Dedifferentiated amniotic fluid mesenchymal stem cell (primary cell): ENCODE results near the gene ZNF277.

Experiments used
- DNase-seq: peaks from one replicate; pipeline ENCODE4 v3.0.0-alpha.2; 2016; ENCODE audit errors: extremely low spot score

ZNF277 gene

DNA sequence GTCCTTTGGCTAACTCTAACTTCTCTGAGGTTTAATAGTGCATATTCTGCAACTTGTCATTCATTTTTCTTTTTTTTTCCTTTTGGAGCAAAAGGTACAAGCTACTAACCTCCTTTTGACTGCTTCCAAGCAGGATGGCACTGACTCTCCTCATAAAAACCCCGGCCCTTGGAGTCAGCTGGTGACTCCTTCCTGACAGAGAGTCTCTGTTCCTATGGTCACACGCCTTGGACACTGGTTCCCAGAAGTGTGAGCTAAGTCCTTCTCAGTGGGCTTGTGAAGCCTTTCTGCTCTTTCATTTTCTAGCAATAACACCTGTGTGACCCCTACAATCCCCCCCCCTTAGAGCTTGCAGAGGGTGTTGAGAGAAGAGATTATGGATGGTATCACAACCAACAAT is 22.0 kb upstream of the ZNF277 start:
- DNase-seq: no peak

DNA sequence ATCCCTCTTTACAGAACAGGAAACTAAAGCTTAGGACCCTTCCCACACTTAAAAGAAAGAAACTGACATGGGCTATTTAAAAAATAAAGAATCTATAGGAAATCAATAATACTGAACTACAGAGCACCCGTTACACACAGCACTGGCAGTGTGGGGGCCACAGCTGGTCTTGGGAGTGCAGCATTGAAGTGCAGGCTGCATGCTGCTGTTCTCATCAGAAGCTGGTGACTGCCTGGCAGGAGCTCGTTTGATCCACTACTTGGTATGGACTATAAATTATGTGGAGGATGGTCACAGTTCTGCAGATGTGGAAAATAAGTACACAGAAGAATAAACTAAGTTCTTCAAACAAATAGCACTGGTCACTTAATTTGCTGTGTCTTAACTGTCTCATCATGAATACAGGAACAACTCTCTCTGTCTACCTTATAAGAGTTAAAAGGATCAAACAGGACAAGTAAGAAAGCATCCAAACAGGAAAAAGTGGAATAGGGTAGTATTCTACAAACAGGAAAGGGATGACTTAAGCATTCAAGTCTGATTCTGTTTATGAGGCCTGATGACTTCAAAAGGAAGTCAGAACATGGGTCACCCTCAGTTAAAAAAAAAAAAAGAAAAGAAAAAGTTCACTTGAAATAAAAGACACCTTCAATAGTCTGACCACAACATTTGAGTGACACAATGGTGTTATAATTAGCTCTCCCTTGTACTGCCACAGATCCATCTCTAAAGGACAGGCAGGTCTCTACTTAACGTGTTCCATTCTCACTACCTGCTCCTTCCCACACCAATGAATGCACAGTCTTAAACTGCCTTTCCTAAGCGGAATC is 21.3 kb upstream of the ZNF277 start:
- DNase-seq: no peak

DNA sequence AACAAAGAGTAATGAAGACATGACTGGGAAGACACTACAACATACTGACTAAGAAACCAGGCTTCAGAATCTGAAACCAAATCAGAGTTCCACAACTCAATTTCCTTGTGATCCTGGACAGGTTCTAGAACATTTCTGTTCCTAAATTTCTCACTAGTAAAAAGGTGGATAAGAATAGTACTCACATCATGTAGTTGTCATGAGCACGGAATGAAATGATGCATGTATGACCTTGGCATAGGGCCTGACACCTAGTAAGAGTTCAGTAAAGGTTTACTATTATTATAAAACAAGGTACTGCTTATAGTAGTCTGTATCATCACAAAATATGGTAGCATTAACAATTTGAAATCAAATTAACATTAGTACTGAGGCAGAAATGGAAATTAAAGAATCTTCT is 20.2 kb upstream of the ZNF277 start:
- no peak for DNase-seq

DNA sequence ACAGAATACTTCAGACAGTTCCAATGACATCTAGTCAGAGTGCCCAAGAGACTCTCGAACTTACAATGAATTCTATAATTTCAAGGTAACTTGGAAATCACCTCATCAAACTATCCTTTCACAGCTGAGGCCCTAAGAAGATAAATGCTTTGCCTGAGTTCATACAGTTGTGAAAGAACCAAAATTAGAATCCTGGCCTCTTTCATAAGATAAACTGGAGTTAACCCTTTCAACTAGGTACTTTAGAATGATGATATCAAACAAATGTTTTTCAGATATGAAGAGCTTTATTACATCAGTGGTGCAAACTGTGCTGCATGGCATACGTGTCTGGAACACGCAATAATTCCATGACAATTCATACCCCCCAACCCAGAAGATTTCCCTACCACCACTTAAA is 18.2 kb upstream of the ZNF277 start:
- no peak for DNase-seq

DNA sequence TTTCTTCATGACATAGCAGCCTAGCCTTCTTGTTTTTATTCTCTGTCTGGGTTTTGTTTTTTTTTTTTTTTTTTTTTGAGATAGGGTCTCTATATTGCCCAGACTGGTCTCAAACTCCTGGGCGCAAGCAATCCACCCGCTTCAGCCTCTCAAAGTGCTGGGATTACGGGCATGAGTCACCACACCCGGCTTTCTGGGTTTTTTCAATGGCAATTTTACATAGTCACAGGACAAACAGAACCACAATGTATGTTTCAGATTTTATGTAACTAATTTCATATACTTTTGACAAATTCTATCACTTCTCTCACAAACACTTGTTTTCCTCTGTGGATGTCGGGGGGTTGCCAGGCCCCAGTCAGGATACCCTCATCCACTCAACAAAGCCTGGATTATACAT is 16.8 kb upstream of the ZNF277 start:
- DNase-seq: no peak

DNA sequence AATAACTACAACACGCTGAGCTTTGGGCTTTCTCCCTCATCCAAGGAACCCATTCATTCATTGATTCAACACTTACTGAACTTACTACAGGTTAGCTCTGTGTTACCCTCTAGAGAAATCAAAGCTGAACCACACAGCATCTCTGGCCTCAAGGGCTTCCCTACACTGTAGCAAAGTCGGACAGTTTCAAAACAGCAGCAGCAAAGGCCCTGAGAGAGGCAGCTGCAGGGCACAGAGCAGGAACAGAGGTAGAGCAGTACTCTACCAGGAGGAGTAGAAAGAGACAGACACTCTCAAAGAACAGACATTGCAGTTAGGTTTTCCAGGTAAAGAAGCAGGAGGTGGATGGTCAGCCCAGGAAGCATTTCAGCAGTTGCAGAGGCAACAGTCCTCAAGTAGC is 16.4 kb upstream of the ZNF277 start:
- DNase-seq: no peak

DNA sequence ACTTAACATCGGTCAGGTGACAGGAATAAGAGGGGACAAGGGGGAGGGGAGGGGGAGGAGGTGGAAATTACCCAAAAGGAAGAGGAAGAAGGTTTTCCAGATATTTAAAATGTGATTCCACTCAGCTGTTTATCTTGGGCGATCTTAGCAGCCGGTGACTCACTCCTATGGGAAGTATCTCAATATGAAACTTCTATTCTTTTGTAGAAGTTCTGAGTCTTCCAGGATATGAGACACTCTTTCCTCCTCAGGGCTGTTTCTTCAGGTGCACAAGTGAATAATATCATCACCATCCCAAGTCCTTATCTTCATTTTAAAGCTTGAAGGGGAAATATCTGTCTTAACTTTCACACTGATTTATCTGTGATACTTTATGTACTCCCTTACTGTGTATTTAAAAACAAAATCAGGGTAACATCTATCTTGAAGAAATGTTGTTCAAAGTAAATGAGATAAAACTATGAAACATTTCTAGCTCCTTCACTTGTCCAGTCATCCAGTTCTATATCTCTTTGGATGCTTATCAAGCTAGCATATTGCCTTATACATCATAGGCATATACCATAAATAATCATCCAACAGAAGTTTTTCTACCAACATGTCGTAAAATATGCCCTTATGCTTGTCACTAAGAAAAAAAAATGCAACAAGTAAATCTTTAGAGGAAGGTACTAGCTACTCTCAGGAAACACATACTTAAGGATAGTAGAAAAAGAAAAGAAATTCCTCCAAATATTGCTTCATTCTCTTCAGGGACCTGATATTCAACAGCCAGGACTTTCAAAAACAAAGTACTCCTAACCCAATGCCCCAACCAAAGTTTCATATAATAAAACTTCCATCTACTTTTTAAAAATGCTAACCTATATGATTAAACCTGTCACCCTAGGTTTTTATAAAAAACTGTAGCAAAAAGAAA is 14.0 kb upstream of the ZNF277 start:
- peak; percentile 52 for DNase-seq

DNA sequence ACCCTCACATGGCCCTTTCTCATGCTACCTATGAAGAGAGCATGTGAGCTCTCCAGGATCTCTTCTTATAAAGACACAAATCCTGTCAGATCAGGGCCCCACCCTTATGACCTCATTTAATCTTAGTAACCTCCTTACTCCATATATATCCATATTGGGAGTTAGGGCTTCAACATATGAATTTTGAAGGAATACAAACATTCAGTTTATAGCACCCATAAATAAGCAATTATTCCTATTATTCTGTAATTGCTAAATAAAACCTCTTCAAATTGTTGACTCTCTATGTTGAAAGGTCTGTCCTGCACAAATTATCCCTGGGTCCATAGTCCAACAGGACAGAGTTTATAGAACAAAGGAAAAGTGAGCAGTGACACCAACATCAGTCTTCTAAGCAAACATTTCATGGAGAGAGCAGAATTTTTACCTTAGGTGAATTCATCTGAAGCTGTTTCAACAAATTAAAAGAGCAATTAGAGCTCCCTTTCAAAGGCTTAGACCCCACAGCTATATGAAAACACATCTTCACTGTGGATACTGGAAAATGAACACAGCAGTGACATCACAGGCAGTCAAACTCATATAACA is 12.5 kb upstream of the ZNF277 start:
- no peak for DNase-seq

DNA sequence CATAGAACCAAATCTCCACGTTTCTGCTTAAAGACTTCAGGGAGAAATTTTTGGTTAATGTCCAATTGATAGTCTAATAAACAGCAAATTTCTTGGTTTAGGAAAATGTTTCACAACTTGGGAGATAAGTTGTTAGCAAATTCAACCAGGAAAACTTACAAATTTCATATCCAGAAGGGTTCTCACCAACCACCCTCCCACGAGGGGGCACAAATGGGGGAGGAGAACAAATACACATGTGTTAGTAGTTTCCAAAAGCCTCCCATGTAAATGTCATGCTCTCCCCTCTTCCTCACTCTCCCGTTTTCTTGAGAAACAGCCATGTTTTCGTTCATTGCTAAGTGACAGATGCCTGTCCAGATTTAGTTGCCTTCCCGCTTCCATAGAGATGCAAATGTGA is 10.8 kb upstream of the ZNF277 start:
- DNase-seq: no peak

DNA sequence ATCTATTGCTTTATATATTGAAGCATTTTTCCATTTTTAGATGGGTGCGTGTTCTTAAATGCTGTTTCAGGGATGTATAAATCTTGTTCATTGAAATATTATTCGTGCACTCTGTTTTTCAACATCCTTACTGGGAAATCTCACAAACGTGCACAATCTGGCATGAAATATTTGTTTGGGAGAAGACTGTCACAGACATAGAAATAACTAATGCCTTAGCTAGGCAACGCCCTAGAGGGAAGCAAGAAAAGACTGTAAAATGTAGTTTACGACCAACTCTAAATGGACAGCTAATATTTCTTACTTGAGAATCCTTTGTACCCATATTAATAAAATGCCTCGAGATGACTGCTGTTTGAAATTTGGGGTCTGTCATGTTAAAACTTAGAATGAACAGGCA is 9.2 kb upstream of the ZNF277 start:
- no peak for DNase-seq

DNA sequence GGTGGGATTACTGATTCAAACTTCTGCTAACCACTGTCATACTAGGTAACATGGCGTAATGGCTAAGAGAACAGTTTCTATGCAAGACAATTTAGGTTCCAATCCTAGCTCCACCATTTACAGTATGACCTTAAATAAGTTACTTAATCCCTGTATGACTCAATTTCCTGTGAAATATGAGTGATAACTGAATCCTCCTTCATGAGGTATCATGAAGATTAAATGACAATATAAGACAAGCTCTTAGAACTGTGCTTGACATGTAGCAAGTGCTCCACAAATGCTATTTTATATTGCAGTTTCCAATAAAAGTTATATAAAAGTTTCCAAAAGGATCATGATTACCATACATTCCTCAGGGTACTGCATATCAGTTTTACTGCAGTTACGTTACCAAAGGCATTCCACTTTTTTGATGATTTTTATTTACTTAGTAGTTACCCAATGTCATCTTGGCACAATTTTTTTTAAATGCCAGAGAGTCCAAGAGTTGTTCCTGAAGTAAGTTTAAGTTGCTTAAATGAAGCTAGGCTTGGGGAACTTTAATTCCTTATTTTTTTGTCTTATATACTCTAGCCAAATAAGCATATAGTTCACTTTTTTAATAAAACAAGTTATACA is 7.3 kb upstream of the ZNF277 start:
- peak; percentile 40 for DNase-seq

DNA sequence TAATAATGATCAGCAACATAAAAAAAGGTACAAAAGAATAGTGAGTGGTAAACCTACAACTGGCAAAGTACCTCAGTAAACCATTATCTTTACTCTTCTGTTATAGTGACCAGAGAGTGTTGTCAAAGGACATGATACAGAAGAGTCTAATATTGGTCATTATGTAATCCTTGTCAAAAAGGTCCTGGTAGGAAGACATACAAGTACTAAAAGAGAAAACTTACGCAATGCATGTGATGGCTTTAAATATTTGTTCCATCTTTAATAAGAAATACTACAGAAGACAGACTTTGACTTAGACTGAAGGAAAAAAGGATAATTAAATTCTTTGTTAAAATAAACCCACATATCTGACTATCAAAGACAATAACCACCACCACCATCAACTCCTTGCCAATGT is 6.8 kb upstream of the ZNF277 start:
- DNase-seq: no peak

DNA sequence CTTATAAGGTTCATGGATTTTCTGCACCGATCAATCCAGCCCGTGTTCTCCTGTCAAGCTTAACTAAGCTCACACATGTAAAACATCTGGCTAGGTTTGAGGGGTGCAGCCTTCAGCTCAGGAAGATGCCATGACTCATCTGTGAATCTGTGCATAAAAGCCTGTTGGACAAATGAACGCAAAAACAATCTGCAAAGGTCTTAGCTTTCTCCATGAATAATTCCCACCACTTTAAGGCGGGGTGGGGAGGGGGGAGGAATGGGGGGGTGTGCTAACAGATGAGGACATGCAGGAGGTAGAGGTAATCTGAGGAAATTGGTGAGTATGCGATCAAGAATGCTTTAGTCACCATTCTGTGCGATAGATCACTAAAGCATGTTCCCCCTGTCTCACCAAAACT is 5.1 kb upstream of the ZNF277 start:
- no peak for DNase-seq

DNA sequence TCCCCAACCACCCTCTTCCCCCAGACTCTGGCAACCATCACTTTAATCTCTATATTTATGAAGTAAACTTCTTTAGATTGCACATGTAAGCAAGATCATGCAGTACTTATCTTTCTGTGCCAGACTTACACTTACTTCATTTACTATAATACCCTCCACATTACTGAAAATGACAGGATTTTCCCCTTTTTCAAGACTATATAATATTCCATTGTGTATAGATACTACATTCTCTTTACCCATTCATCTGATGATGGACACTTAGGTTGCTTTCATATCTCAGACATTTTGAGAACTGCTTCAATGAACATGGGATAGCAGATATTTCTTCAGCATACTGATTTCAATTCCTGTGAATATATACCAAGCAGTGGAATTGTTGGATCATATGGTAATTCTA is 4.7 kb upstream of the ZNF277 start:
- DNase-seq: no peak

DNA sequence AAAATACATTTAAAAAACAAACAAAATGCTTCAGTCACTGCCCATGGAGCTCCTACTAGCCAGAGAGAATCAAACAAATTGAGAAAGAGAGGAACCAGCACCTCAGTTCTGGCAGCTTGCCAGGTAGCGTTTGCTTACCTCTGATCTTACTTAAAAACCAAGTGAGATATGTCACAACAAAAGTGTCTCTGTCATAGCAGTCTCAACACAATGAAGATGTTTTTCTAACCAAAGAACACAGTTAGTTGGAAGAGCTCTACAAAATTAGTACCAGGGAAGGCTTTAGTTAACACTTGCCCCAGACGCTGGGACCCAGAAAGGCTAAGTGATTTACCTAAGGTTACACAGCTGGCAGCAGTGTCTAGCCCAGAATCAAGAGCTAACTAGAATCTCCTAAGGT is 3.7 kb upstream of the ZNF277 start:
- DNase-seq: no peak

DNA sequence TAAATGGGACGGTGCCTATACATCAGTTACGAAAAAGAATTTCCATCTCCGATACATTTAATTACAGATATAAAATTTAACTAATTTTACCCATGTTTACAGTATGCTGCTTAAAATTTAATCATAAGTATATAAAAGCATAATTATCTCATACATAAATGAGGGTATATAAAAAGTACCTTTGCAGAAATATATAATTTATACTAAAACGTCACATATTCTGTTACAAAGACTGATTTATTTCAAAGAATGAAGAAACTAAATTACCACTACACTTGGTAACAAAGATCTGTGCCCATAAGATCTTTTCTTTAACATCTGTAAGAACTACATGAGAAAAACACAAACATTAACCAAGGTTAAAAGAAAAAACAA is 3.1 kb upstream of the ZNF277 start:
- DNase-seq: no peak

DNA sequence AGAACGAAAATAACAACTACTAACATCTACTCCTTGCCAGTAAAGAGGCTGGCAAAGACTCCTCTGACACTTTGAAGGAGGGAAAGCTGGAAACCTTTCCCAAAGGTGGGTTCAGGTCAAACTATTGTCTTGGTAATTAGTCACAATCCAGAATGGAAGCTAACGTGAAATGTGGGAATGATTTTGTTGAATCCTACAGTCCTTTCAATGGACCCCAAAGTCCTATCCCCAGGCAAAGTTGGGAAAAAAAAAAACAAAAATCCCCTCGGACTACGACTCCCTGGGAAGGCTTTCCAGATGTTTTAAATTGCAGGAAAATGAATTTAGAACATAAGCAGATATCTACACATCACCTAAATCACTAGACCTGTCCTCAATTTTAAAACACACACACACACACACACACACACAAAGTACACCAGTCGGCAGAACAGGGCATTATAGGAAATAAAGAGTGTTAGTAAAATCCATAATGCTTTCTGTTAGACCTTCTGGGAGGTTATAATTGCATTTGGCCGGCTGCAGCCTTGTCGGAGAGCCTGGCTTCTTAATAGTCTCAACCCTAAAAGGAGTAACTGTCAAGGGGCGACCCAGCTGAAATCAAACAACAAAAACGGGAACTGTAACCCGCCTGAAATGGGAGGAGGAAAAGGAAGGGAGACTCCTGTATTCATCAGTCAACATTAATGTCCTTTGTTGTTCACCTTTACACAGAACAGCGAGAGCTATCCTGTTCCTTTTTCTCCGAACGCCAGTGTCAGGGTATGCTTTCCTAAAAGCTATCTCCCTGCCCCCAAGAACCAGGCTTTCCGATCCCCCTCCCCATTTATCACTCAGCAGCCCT is 1.8 kb upstream of the ZNF277 start:
- no peak for DNase-seq

DNA sequence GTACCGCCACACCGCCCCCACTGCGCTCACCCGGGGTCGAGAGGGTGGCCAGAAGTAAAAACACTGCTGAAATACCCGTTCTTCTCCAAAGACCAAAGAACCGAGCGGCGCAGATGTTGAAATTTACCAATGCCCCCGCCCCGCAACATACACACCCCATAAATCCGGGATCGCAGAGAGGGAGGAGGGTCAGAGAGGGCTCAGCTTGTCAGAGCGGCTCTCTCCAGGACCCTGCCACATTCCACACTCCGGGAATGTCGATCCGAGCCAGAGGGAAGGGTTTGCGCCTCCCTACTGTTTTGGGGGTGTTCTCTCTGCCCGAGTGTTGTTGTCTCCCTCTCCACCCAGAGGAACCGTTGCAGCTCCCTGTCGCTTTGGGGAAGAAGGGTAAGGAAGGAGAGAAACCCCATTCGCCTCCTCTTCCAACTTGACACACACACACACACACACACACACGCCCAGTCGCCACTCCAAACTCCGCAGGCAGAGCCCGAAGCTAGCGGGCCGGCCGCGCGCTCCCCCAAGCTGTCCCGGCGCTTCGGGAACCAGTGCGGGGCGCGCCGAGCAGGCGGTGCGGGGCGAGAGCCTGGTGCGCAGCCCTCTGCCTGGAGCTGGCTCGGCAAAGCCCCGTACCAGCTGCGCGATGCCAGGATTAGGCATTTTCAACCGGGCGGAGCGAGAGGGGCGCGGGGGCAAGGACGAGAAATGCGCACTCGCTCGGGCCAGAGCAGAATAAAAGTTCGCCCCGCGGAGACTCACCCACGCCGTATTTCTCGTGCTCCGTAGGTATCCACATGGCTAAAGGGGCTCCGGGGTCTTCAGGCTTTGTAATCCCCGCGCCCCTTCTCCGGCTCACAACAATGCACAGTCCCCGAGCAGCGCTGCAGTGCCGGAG is 905 bp upstream of the ZNF277 start:
- DNase-seq: peak; percentile 36

DNA sequence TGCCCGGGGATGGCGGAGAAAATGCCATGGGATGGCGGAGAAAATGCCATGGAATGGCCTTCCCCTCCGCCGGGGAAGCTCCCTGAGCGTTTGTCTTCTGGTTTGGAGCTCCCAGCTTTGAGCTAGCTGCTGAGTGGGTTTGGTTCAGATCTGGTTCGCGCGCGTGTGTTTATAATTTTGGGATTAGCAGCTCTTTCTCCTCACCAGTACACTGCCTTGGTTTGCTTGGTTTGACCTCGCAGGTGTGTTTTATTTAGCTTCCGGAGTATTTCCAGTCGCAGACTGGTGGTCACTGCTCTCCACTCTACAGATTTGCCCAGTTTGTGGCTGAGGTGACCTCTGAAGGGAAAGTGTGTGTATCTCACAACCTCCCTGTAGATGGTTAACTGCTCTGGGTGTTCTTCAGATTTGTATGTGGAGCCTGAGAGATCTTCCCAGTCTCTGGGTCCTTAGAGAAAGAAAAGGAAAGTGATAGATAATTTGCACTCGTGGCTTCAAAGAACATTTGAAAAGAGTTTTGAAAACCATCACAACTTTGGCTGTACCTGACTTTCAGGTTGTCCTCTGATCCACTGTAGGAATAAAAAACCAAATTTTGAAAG is 597 bp downstream of the ZNF277 start:
- no peak for DNase-seq

DNA sequence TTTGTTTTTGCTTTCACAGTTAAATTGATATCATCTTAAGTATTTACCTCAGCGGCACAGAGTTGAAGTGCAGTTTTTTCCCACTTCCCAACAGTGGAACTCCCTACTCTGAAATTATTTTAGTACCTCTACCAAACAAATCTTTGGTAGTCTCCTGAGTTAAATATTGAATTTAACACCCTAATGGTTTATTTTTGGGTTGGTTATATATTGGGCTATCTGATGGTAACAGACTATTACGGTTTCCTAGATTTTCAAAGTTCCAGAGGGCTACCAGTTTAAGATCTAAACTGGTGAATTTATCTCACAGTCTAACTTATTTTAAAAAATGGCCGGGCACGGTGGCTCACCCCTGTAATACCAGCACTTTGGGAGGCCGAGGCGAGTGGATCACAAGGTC is 1.3 kb downstream of the ZNF277 start:
- no peak for DNase-seq
